GM18498 (cell line): Measurements from ENCODE around the gene PABPC1L.

Experiments used
- ATAC-seq: cut with Tn5 transposase; IDR thresholded peaks from one replicate; pipeline ENCODE4 v1.9.1; 2021; ENCODE audit warnings: mild to moderate bottlenecking, moderate library complexity; ENCODE audit not compliant: unreplicated experiment

PABPC1L gene

GRCh38 chr20:44966030-44966961, 56.4 kb downstream of the PABPC1L start, which contains the start of gene STK4:
Gene STK4 (plus strand): TSS chr20:44966512. CDS start chr20:44966569, 57 bp downstream.
- ATAC-seq: peak; percentile 77

- ATAC-seq: no peak
Observed at GRCh38 chr20:44967207-44967807, 57.4 kb downstream of the PABPC1L start.

- no peak for ATAC-seq
Observed at GRCh38 chr20:44969300-44969894, 59.5 kb downstream of the PABPC1L start.

GRCh38 chr20:44970243-44970757, 60.4 kb downstream of the PABPC1L start:
- ATAC-seq: no peak

GRCh38 chr20:44973053-44973452, 63.2 kb downstream of the PABPC1L start:
- ATAC-seq: no peak

GRCh38 chr20:44976698-44977097, 66.8 kb downstream of the PABPC1L start:
- ATAC-seq: no peak

GRCh38 chr20:44979090-44979621, 69.3 kb downstream of the PABPC1L start:
- peak; percentile 93 for ATAC-seq

GRCh38 chr20:44981736-44982406, 72.0 kb downstream of the PABPC1L start:
- ATAC-seq: no peak

- no peak for ATAC-seq
Observed at GRCh38 chr20:44983093-44983674, 73.3 kb downstream of the PABPC1L start.

- ATAC-seq: no peak
Observed at GRCh38 chr20:44988631-44989171, 78.8 kb downstream of the PABPC1L start.
